Measurements from ENCODE around the gene TMEM235.
A peak's percentile ranks its signal among the peaks of the same experiment; 100 is the strongest.

The TMEM235 gene

GRCh38 chr17:78272181-78272913, 40.9 kb downstream of the TMEM235 start:
- DNase-seq (ENCODE audit: low read depth): no peak

- no peak for DNase-seq (ENCODE audit: low read depth)
Measured at GRCh38 chr17:78272914-78273258, 41.5 kb downstream of the TMEM235 start.

GRCh38 chr17:78273813-78274212, 42.4 kb downstream of the TMEM235 start:
- no peak for DNase-seq (ENCODE audit: low read depth)

GRCh38 chr17:78275355-78275754, 43.9 kb downstream of the TMEM235 start:
- DNase-seq (ENCODE audit: low read depth): no peak

GRCh38 chr17:78276098-78276887, 44.9 kb downstream of the TMEM235 start:
- no peak for DNase-seq (ENCODE audit: low read depth)

GRCh38 chr17:78278139-78278741, 46.8 kb downstream of the TMEM235 start:
- no peak for DNase-seq (ENCODE audit: low read depth)

GRCh38 chr17:78279360-78279990, 48.0 kb downstream of the TMEM235 start:
- no peak for DNase-seq (ENCODE audit: low read depth)

- no peak for DNase-seq (ENCODE audit: low read depth)
Measured at GRCh38 chr17:78281249-78281845, 49.9 kb downstream of the TMEM235 start.

- no peak for DNase-seq (ENCODE audit: low read depth)
Measured at GRCh38 chr17:78284146-78284545, 52.7 kb downstream of the TMEM235 start.

- DNase-seq (ENCODE audit: low read depth): no peak
Measured at GRCh38 chr17:78289004-78289403, 57.6 kb downstream of the TMEM235 start.

GRCh38 chr17:78289802-78290363, 58.5 kb downstream of the TMEM235 start:
- DNase-seq (ENCODE audit: low read depth): peak; percentile 53

All from stimulated activated CD8-positive, alpha-beta memory T cell treated with anti-CD3 and anti-CD28 coated beads, Interleukin-15, amount 100 ng/mL, for 1 hour (primary cell).